Activated CD4-positive, CD25-positive, alpha-beta regulatory T cell (primary cell): ENCODE data around the gene C1orf122.

Experiments used
- DNase-seq, 4 experiments: peaks; one replicate each; lab custom pipeline; 2025; lab: John Stamatoyannopoulos, UW

The C1orf122 gene

DNA sequence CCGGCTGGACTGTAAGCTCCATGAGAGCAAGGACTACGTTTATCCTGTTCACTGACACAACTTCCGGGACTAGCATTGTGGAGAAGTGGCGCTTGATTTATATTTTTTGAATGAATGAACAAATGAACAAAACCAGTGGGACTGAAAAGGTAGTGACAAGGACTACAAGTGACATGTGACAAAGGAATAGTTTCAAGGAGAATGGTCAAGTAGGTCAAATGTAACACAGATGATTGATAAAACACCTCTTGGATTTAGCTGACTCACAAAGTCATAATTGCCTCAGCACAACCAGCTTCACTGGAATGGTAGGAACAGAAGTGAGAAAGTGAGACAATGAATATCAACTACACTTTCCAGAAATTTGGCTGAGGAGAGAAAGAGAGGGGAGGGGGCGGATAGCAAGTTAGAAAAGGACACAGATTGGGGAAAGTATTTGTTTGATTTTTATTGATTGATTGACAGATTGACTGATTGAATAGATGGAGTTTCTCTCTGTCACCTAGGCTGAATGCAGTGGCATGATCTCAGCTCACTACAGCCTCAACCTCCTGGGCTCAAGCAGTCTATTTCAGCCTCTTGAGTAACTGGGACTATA lies 37.6 kb downstream of the C1orf122 start:
- DNase-seq: no peak

DNA sequence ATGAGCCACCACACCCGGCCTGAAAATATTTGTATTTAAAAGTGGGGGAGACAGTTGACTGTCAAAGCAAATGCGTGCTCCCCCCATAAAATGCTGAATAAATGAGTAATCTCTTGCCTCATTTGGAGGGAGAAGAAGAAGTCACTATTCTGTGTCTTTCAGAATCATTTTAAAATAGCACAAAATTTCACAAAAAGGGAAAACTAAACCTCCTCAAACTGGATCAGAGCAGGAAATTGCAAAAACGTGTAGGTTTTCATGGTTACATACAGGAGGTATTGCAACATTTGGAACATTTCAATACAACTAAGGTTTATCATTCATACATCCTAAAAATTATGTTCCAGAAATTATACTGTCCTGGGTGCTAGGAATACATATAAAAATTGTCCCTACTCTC lies 38.2 kb downstream of the C1orf122 start:
- no peak for DNase-seq

DNA sequence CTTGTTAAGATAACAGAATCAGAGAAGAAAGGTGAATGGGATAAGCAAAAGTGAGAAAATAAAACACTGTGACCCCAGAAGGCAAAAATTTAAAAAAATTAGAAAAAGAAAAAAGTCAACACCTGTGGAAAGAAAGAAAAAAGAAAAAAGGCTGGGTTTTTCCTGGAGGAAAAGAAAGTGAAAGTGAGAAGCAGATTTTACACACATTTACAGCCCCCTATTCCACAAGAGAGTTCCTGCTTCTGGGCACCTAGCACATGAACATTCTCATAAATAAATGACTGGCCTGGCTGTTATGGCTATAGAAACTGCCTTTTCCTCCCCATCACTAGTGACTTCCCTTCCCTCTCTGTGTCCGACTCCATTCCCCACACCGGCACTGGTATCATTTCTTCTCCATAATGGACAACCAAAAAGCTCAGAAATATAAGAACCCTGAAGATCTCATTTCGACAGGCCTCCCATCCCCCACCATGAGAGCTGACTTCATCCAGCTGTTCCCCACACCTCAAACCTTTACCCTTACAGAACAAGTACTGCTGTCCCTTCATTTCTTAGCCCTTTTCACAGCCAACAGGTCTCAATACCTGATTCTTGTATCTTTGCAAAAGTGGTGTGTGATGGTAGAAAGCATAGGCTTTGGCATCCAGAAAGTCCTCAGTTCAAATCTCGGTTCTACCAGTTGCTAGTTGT lies 39.2 kb downstream of the C1orf122 start:
- DNase-seq: no peak

DNA sequence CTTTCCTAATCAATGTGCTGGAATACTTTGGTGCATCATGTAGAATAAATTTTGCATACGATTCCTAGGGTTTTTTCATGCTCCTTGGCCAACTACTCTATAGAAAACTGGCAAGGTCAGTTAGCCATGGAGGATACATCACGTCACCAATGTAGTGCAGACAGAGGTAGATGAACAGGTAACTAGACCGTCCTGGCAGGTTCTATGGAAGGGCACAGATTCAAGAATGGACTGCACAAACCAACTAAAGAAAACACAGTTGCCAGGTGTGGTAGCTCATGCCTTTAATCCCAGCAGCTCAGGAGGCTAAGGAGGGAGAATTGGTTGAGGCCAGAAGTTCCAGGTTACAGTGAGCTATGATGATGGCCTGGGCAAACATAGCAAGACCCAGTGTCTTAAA lies 41.9 kb downstream of the C1orf122 start:
- DNase-seq: no peak

DNA sequence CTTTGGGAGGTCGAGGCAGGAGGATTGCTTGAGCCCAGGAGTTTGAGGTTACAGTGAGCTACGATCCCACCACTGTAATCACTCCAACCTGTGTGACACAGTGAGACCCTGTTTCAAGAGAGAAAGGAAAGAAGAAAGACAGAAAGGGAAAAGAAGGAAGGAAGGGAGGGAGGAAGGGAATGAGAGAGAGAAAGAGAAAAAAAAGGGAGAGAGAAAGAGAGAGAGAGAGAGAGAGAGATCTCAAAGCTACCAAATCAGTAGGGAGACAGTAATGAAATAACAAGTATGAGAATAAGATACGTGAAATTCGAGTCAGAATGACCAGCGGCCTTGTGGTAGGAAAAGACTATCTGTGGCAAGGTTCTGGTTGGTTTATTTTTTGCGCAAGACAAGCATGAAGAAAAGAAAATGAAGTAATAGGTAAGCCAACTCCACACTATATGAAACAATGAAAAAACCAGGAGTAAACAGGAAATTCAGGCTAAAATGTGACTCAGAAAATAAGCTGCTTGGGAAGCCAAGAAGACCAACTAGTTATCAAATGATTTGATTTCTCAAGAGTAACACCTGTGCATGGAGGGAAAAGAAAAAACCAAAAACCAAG lies 42.9 kb downstream of the C1orf122 start:
- DNase-seq: no peak

DNA sequence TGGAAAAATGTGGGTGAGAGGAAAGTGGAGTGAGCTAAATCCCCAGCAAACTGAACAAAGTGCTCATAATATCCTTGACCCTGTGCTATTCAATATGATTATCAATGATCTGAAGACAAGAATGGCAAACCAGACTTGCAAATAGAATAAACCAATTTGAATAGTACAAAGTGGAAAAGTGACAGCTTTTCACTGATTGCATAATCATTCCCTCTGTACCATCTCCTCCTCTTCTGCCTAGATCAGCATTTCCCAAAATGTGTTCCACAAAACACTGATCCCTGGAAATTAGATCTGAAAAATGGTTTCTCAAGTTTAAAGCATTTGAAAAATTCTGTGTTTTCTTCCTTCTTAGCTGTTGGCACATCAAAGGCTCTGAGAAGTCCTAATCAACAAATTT lies 43.7 kb downstream of the C1orf122 start:
- DNase-seq: no peak

DNA sequence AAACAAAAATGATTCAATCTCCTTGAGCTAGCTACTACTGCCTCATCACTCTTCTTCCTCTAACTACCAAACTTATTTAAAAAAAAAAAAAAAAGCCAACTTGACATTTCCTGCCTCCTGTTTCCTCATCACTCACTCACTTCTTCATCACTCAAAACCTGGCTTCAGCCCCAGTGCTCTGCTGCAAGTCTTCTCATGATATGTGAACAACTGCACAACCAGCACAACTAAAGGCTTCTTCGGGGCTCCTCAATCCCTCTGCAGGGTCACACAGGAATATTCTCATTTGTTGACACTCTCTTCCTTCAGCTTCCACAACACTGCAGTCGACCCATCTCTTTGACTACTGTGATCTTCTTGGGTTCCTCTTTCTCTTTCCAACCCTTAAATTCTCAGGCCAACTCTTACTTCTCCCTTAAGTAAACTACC lies 44.2 kb downstream of the C1orf122 start:
- DNase-seq: no peak

DNA sequence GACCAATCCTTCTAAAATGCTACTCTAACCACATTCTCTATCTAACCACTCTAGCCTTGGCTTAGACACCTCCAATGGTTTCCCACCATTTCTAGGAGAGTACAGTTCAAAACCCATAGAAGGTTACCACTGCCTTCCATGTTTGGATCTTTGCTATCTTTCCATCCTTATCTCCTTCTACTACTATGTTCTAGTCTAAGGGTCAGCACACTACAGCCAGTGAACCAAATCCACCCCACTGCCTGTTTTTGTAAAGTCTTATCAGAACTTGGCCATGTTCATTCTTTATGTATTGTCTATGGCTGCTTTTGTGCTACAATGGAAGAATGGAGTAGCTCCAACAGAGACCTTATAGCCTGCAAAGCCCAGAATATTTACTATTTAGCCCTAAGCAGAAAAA lies 45.6 kb downstream of the C1orf122 start:
- no peak for DNase-seq

DNA sequence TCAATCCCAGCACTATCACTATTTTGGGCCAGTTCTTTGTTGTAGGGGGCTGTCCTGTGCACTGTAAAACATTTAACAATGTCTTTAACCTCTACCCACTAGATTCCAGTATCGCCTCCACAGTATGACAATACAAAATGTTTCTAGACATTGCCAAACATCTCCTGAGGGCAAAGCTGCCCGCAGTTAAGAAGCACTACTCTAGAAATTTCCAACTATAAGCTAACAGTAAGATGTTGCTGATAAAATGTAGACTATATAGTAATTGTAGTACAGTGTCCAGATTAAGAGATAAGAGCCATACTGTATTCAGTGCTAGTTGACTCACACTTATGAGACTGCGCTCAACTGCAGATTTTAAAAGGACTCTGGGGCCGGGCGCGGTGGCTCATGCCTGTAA lies 46.8 kb downstream of the C1orf122 start:
- DNase-seq: no peak
